Heart left ventricle (tissue), 16 donors: ENCODE measurements around the gene IGFBP2. TPM values are rescaled to one million over a fixed set of nuclear protein-coding genes. Genes with fewer than 3 reads are reported as not detected.

Experiments used
- ATAC-seq, 4 donors: fragments of 200-7000 bp; cut with Tn5 transposase; one replicate each; pipeline ENCODE4 v1.9.1; 2020 to 2022; ENCODE audit warnings: moderate library complexity in 4 of 4, mild to moderate bottlenecking in 3 of 4, moderate number of reproducible peaks in 1 of 4
- DNase-seq, 5 donors: peaks; one replicate each; pipeline ENCODE4 v3.0.0-alpha.2; 2020
- H3K27ac ChIP-seq, 12 donors: fragments of 200-600 bp; sonication (generic) in 4 of 12; one replicate each; pipeline versions ENCODE4 v1.5.0 to v1.8.0; 2016 to 2022; ENCODE audit warnings: mild to moderate bottlenecking in 2 of 12
- H3K27me3 ChIP-seq, 9 donors: fragments of 200-600 bp; sonication (generic) in 2 of 9; one replicate each; pipeline versions ENCODE4 v1.5.1 to v1.8.0; 2016 to 2022; ENCODE audit warnings: mild to moderate bottlenecking in 3 of 9
- H3K36me3 ChIP-seq, 9 donors: fragments of 200-600 bp; sonication (generic) in 2 of 9; one replicate each; pipeline versions ENCODE4 v1.5.0 to v1.8.0; 2018 to 2022; ENCODE audit warnings: mild to moderate bottlenecking in 2 of 9
- H3K4me1 ChIP-seq, 12 donors: fragments of 200-600 bp; sonication (generic) in 4 of 12; one replicate each; pipeline versions ENCODE4 v1.5.0 to v1.8.0; 2016 to 2022; ENCODE audit warnings: mild to moderate bottlenecking in 3 of 12
- H3K4me3 ChIP-seq, 12 donors: fragments of 200-600 bp; sonication (generic) in 4 of 12; one replicate each; pipeline versions ENCODE4 v1.5.0 to v1.8.0; 2017 to 2022; ENCODE audit warnings: mild to moderate bottlenecking in 9 of 12, moderate library complexity in 4 of 12
- H3K9me3 ChIP-seq, 12 donors: fragments of 200-600 bp; sonication (generic) in 4 of 12; one replicate each; pipeline versions ENCODE4 v1.5.0 to v1.8.0; 2016 to 2022; ENCODE audit warnings: mild to moderate bottlenecking in 1 of 12
- POLR2A ChIP-seq, 2 donors: fragments of 450-650 bp; IDR thresholded peaks; one replicate each; pipeline ENCODE4 v1.6.1; 2017; ENCODE audit warnings: antibody characterized with exemption in 2 of 2, mild to moderate bottlenecking in 2 of 2, moderate library complexity in 2 of 2
- WGBS, 4 donors: extraction: QIAGEN DNeasy Blood & Tissue Kit in 2 of 4; methylation state at CpG; one replicate each; pipeline versions ENCODE4 v1.1.5 to v1.1.7; 2013 to 2018; 5-methylcytosine and 5-hydroxymethylcytosine counted together
- intact Hi-C, 10 donors: fragments of 100-400 bp; cut with DNase I; formaldehyde crosslinking; loops; one replicate each; pipeline versions ENCODE4 v1.11.1 to v1.14.2; 2022
- polyA plus RNA-seq, 2 donors: library from polyadenylated mRNA; stranded (reverse); fragments of 200-250 nt; gene quantifications; one replicate each; pipeline ENCODE4 v1.2.3, GENCODE V29; 2013
- total RNA-seq, 9 donors: library from RNA; depleted of rRNA in 2 of 9; stranded (reverse); fragments of >200 nt in 2 of 9; fragmentation: NEBNext Ultra II Directional in 3 of 9; extraction: Animal tissue kit (Norgen Biotek cat#: 25700) in 3 of 9; gene quantifications; one replicate each; pipeline versions ENCODE4 v1.1.0 to v1.2.4, GENCODE V29; 2016 to 2023
- TF ChIP-seq, protein P1 (sequence below), 12 donors: fragments of 200-600 bp; sonication (generic) in 4 of 12; IDR thresholded peaks; one replicate each; pipeline versions ENCODE4 v1.5.0 to v1.8.0; 2018 to 2022; ENCODE audit warnings: antibody characterized with exemption in 12 of 12, mild to moderate bottlenecking in 5 of 12
- donor health status: ischemic (EF 13 %, LVEDD 7.1; RV severe dilation, severe dysfunction).
- donor health status: healthy with polysubstance abuse.
- donor health status: DM: no; HTN: yes; CAD: no.
- donor health status: DM: no; HTN: no; CAD: no.
- donor health status: ischemic (EF 25% LVEDD 6.9; RV normal size, moderate dysfunction).
- donor health status: ischemic (EF 25% LVEDD 5.7; RV mildly dilated, moderate dysfunction).
- donor health status: healthy.
- donor health status: DM: yes; HTN: yes; CAD: no.
- donor health status: ischemic (EF 35%, LVEDD 5.7; RV mildly dilated, moderate dysfunction).
- donor health status: nonischemic (EF 11% LVEDD 7.7; RV severe dilation, severe dysfunction).
- donor health status: DM: yes; HTN: yes; CAD: no.
- donor health status: PGD.
- donor health status: ischemic (EF 29% LVEDD 5.4; RV normal size, mild dysfunction).
- donor health status: nonischemic (EF 23%, LVEDD 6.1; RV moderate dilation, normal function).

The IGFBP2 gene
- total and polyA plus RNA-seq, 11 donors, result 57.2 to 326 (median 113) TPM

DNA sequence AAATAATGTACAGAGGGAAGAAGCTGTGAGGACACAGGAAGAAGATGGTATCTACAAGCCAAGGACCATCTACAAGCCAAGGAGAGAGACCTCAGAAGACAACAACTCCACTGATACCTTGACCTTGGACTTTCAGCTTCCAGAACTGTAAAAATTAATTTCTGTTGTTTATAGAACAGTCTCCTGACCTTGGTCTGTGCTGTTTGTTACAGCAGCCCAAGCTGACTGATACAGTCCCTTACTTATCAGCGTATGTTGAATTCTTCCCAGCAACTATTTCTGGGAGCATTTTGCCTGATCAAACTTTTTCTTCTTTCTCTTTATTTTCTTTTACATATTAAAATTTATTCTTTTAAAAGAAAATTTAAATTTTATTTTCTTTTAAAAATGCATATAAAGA lies 47.8 kb upstream of the IGFBP2 start:
- TF ChIP-seq, protein P1, sequence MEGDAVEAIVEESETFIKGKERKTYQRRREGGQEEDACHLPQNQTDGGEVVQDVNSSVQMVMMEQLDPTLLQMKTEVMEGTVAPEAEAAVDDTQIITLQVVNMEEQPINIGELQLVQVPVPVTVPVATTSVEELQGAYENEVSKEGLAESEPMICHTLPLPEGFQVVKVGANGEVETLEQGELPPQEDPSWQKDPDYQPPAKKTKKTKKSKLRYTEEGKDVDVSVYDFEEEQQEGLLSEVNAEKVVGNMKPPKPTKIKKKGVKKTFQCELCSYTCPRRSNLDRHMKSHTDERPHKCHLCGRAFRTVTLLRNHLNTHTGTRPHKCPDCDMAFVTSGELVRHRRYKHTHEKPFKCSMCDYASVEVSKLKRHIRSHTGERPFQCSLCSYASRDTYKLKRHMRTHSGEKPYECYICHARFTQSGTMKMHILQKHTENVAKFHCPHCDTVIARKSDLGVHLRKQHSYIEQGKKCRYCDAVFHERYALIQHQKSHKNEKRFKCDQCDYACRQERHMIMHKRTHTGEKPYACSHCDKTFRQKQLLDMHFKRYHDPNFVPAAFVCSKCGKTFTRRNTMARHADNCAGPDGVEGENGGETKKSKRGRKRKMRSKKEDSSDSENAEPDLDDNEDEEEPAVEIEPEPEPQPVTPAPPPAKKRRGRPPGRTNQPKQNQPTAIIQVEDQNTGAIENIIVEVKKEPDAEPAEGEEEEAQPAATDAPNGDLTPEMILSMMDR (IDR thresholded peaks at IDR 0.05), result no peak
- TF ChIP-seq POLR2A (IDR thresholded peaks at IDR 0.05), result no peak
- H3K9me3 ChIP-seq, result peaks cover 0 to 4% (median 0%) of the 10 kb centered on the region in 12 donors

DNA sequence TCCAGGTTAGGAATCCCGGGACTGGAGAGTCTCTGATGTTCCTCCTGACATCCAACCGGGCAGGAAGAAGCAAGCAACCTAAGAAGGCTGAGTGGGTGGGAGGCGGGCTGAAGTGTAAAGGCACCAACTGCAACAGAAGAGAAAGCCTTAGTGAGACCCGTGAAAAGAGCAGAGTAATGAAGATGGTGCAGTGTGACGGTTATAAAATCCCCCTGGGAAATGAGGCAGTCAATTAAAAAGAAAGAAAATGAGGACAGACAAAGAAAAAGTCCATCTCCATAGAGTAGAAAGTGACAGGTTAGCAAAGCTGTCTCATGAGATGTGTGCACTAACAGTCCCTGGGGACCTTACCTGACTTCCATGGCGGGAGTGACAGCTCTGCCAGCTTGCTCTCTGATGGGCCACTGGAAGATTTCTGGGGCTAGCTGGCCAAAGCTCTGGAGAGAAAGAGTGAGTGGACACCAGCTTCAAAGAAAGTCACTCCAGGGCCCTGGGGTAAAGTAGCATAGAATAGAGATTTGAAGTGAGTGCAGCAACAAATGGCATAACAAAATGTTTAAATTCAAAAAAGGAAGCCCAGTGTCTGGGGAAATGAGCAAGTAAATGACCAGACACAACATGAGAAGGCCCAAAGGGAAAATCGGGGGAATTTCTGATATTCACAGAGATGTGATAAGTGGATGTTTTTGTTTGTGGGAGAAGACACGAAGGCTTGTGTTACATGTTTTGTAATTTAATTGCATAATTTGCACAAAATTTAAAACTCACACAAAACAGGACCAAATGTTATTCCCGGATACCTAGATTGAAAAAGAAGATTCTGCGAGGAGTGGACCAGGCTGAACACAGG lies 44.1 kb upstream of the IGFBP2 start:
- Histone ChIP-seq H3K27me3 (no peaks in the 10 kb centered on the region), H3K36me3 (no peaks in the 10 kb centered on the region), H3K4me3 (no peak overlapping the region), H3K9me3 (peaks cover 0 to 4% (median 0%) of the 10 kb centered on the region in 12 donors), H3K4me1 (peaks cover 0 to 34% (median 14%) of the 10 kb centered on the region in 12 donors), H3K27ac (no peak overlapping the region)
- WGBS, 4 donors, result 82 to 89% (median 86%) methylated on average over 10 of the region's 10 CpGs
- intact Hi-C loops, result no loop called here
- TF ChIP-seq POLR2A (IDR thresholded peaks at IDR 0.05), result no peak
- TF ChIP-seq, protein P1 (IDR thresholded peaks at IDR 0.05), result no peak
- ATAC-seq (no peak), DNase-seq (no peak)

More for the DNA sequence above, 47.8 kb upstream of the IGFBP2 start:
- Histone ChIP-seq H3K27ac (no peak overlapping the region), H3K4me3 (no peak overlapping the region), H3K27me3 (no peaks in the 10 kb centered on the region), H3K4me1 (peaks cover 0 to 27% (median 7%) of the 10 kb centered on the region in 12 donors), H3K36me3 (no peaks in the 10 kb centered on the region)
- 95 to 100% (median 97%) methylated on average over 1 of the region's 1 CpG for WGBS, 4 donors
- ATAC-seq (no peak), DNase-seq (no peak)
- intact Hi-C loops, result no loop called here

DNA sequence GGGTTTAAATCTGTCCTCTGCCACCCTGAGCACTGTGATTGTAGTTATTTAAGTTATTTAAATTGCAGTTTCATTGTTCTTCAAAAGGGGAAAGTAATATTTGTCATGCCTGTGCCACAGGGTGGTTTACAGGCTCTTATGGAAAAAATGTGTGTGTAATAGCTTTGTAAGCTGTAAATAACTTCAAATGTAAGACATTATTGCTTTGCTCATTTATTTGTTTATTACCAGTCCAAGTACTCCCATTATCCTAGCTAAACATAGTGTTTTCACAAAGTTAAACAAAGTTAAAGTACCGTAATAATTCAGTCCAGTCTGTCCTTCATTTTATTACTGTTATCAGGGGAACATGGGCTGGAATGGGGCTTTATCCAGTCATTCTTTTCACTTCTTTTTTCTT lies 43.4 kb upstream of the IGFBP2 start:
- TF ChIP-seq, protein P1 (IDR thresholded peaks at IDR 0.05), result no peak
- TF ChIP-seq POLR2A (IDR thresholded peaks at IDR 0.05), result no peak
- no peak overlapping the region for H3K27ac ChIP-seq

DNA sequence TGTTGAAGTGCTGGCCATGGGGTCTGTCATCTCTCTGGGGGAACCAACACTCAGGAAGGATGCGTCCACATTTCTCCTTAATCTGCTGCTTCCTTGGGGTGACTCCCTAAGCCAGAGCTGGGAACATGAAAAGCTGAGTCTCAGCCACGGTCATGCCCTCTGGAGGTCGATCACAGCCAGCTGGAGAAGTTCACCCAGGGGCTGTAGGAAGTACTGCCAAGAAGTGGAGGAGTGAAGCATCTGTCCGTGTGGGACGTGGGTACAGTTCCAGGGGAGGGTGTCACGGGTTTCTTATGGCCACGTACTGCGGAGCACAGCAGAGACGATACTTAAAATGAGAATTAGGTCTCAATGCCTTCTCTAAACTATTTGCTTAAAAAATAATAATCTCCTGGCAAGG lies 42.4 kb upstream of the IGFBP2 start:
- no peaks in the 10 kb centered on the region for H3K27me3 ChIP-seq
- TF ChIP-seq, protein P1 (IDR thresholded peaks at IDR 0.05), result peak in 2 of 12 donors; percentile 32 to 38
- no peak for TF ChIP-seq POLR2A (IDR thresholded peaks at IDR 0.05)
- ATAC-seq (peak; percentile 74 to 90 (median 84)), DNase-seq (peak; percentile 25 to 74 (median 66))
- peak overlapping the region in 1 of 12 donors; percentile 8 for H3K27ac ChIP-seq
- intact Hi-C loops, result loop anchor here in 3 of 10 donors (5.0 to 10.0 kb wide), 3 partner anchors 53 to 58 kb away; no protein-coding TSS in a partner anchor
- WGBS, 4 donors, result 17 to 40% (median 18%) methylated on average over 6 to 9 of the region's 9 CpGs
- no peaks in the 10 kb centered on the region for H3K9me3 ChIP-seq
- peaks cover 0 to 28% (median 13%) of the 10 kb centered on the region in 12 donors for H3K4me1 ChIP-seq
- no peak overlapping the region for H3K4me3 ChIP-seq
- no peaks in the 10 kb centered on the region for H3K36me3 ChIP-seq

More for the DNA sequence above, 43.4 kb upstream of the IGFBP2 start:
- intact Hi-C loops, result loop anchor here in 3 of 10 donors (5.0 to 10.0 kb wide), 3 partner anchors 52 to 57 kb away; no protein-coding TSS in a partner anchor
- DNase-seq (no peak), ATAC-seq (no peak)
- no peaks in the 10 kb centered on the region for H3K36me3 ChIP-seq
- H3K4me3 ChIP-seq, result no peak overlapping the region
- 95 to 98% (median 95%) methylated on average over 1 of the region's 1 CpG for whole genome bisulfite sequencing, 4 donors
- H3K4me1 ChIP-seq, result peaks cover 0 to 28% (median 13%) of the 10 kb centered on the region in 12 donors
- H3K9me3 ChIP-seq, result peaks cover 0 to 4% (median 0%) of the 10 kb centered on the region in 12 donors
- no peaks in the 10 kb centered on the region for H3K27me3 ChIP-seq
